Astrocyte of the spinal cord (primary cell): ENCODE results near the gene HRH3.

Source experiments
- DNase-seq: peaks from one replicate; pipeline ENCODE4 v3.0.0; 2011; ENCODE audit warnings: low read depth, low spot score
- H3K4me3 ChIP-seq: 2 replicates; pipeline ENCODE4 v1.5.1; 2011; ENCODE audit warnings: low read depth, mild to moderate bottlenecking, low read length, moderate library complexity
- in situ Hi-C: cut with HindIII; loops from 2 replicates; pipeline ENCODE4 v1.10.0; 2017; ENCODE audit warnings: low sequenced_read_pairs
- TF ChIP-seq, protein P1 (sequence below): IDR thresholded peaks from 2 replicates; pipeline ENCODE4 v1.5.1; 2012; ENCODE audit warnings: low read depth, mild to moderate bottlenecking, low read length, inconsistent platforms

Gene HRH3

DNA sequence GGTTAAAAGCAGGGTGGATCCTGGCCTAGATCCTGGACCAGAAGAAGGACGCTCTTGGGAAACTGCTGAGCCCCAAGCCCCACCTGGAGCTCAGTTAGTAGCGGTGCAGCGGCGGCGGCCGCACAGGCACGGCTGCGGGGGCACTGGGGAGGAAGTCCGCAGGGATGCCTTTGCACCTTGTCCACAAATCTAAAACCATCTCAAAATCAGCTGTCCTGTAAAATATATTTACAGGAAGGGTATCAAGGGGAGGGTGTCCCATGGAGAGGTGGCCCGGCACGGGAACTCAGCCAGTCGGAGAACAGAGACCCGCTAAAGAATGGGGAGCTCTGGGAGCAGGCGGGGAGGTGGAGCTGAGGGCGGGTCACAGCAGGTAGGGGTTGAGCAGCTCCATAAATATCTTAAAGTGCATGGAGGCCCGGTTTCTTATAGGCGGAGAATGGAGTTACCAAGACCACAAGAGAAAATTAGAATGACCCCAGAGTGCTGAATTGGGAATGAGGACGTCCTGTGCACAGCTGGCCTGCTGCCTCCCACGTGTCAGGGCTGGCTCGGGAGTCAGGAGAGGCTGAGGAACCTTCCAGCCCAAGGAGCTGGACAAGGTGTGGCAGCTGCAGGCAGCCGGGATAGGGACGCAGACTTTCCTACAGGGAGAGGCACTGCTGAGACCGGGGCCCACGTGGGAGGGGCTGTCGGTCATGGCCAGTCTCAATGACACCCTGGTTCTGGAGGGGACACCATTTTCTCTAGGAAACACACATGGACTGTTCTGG is 29.3 kb downstream of the HRH3 start:
- TF ChIP-seq, protein P1, sequence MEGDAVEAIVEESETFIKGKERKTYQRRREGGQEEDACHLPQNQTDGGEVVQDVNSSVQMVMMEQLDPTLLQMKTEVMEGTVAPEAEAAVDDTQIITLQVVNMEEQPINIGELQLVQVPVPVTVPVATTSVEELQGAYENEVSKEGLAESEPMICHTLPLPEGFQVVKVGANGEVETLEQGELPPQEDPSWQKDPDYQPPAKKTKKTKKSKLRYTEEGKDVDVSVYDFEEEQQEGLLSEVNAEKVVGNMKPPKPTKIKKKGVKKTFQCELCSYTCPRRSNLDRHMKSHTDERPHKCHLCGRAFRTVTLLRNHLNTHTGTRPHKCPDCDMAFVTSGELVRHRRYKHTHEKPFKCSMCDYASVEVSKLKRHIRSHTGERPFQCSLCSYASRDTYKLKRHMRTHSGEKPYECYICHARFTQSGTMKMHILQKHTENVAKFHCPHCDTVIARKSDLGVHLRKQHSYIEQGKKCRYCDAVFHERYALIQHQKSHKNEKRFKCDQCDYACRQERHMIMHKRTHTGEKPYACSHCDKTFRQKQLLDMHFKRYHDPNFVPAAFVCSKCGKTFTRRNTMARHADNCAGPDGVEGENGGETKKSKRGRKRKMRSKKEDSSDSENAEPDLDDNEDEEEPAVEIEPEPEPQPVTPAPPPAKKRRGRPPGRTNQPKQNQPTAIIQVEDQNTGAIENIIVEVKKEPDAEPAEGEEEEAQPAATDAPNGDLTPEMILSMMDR = no peak
- in situ Hi-C loops = no loop called here
- DNase-seq = no peak
- H3K4me3 ChIP-seq = no peak overlapping the region

- in situ Hi-C loops = no loop called here
- no peak overlapping the region for H3K4me3 ChIP-seq
- TF ChIP-seq, protein P1 = no peak
- no peak for DNase-seq
Measured at GRCh38 chr20:62186887-62187866, 32.9 kb downstream of the HRH3 start.

DNA sequence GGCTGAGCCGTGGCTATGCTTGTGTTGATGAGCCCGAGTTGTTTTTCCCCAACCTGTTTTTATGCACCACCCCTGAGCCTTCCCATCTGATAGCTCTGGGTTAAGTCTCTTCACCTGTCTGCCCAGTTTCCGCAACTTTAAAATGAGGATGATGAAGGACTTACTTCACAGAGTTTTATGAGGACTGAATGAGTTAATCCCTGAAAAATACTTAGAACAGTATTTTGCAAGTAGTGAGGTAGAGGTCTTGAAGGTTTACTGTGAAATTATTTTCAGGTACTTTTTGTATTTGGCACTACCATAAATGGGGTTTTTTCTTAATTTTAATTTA is 34.0 kb downstream of the HRH3 start:
- in situ Hi-C loops = no loop called here
- DNase-seq = no peak
- no peak overlapping the region for H3K4me3 ChIP-seq
- TF ChIP-seq, protein P1 = no peak

DNA sequence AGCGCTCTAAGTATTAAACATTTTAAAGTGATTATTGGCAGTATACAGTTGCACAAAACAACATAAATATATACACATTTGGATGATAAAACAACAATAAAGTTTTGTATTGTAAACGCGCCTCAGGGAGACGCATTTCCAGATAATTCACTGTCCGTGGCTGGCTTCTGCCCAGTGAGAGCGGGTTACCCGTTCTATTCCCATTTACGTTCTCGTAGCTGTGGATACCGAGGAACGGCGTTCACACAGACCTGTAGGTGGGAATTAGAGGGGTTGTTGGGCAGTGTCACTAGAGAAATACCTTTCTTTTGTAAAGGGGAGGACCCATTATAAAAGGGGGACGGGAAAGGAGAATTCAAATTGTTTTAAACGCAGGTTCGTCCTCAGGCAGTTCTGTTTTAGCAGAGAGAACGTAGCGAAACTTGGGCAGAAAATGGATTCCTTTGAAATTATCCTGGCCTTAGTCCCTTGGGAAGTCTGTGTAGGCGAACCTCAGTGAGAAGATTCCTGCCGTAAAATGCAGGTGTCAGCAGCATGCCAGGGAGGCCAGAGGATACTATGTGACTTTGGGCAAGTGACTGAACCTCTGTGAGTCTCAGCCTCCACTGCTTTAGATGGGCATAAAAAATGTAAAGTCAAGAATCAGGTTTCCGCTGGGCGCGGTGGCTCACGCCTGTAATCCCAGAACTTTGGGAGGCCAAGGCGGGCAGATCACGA is 36.5 kb downstream of the HRH3 start:
- in situ Hi-C loops = no loop called here
- H3K4me3 ChIP-seq = peak overlapping the region; percentile 97
- peak; percentile 4 for DNase-seq
- TF ChIP-seq, protein P1 = no peak

GRCh38 chr20:62182469-62183425 is 37.3 kb downstream of the HRH3 start, which contains the start of gene MTG2:
TSS of gene MTG2 (plus strand) at chr20:62183028. CDS start at chr20:62193421, 10,393 bp downstream.
- in situ Hi-C loops = no loop called here
- H3K4me3 ChIP-seq = peak within 1 kb of the TSS; percentile 97
- TF ChIP-seq, protein P1 = no peak
- DNase-seq = peak; percentile 94
